ENCODE data around the gene ZNF865.

The ZNF865 gene

DNA sequence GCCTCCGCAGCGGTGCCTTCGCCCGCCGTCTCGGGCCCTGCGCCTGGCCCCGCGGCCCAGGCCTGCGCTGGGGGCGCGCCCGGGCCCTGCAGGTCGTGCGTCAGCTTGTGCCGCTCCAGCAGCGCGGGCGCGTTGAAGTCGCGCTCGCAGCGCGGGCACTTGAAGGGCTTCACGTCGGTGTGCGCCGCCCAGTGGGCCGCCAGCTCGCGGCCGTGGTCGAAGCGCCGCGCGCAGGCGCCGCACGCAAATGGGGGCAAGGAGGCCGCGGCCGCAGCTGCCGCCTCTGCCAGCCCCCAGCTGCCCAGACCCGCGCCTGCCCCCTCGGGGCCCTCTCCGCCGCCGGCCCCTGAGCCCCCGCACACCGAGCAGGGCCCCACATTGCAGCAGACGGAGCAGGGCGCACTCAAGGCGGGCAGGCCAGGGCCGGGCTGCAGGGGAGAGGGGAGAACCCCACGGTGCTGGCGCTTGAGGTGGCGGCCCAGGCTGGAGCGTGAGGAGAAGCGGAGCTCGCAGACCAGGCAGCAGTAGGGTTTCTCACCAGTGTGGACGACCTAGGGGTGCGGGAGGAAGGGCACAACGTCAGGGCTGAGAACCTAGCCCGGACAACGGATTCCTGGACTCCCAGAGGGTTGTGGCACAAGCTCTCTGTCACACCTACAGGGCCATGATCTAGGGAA lies 12.2 kb upstream of the ZNF865 start:
- DNase-seq (no peak), ATAC-seq (replicated peaks) (no peak)
- H3K27me3 Mint-ChIP-seq, result no peaks in the 10 kb centered on the region
- peaks cover 0 to 2% of the 10 kb centered on the region in 2 donors for H3K4me1 Mint-ChIP-seq (ENCODE audit: low read depth in 2 of 2)
- no peak overlapping the region for H3K27ac Mint-ChIP-seq
- H3K4me3 Mint-ChIP-seq, result no peak overlapping the region
- H3K36me3 Mint-ChIP-seq (ENCODE audit: insufficient read depth), result peaks cover 10% of the 10 kb centered on the region
- no peaks in the 10 kb centered on the region for H3K9me3 Mint-ChIP-seq

DNA sequence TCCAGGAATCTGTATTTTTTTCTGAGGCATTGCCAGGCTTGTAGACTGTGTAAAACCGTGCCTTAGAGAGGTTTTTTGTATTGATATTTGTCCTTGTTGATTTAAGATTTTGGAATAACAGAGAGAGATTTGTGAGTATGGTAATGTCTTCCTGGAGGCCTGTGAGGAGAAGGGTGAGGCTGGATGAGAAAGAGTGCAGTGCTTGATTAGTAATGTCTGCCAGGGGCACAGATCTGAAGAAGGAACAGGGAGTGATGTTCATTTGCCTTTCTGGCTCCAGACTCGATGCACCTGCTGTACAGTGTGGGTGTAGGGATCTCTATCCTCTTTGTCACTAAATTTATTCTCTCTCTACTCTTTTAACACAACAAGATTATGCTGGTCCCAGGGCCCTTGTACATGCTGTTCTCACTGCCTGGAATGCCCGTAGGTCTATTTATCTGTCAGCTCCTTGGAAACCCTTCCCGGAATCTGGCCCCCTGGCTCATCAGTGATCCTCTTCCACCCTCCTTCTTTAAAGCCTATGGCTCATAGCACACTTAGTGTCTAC lies 10.4 kb upstream of the ZNF865 start:
- DNase-seq, result no peak
- no peak for ATAC-seq (replicated peaks)
- Mint-ChIP-seq H3K4me3 (no peak overlapping the region), H3K27me3 (no peaks in the 10 kb centered on the region), H3K4me1 (ENCODE audit: low read depth in 2 of 2) (peaks cover 6% of the 10 kb centered on the region in 2 donors), H3K9me3 (peaks cover 0 to 4% of the 10 kb centered on the region in 2 donors), H3K27ac (no peak overlapping the region), H3K36me3 (ENCODE audit: insufficient read depth) (peaks cover 21% of the 10 kb centered on the region)

DNA sequence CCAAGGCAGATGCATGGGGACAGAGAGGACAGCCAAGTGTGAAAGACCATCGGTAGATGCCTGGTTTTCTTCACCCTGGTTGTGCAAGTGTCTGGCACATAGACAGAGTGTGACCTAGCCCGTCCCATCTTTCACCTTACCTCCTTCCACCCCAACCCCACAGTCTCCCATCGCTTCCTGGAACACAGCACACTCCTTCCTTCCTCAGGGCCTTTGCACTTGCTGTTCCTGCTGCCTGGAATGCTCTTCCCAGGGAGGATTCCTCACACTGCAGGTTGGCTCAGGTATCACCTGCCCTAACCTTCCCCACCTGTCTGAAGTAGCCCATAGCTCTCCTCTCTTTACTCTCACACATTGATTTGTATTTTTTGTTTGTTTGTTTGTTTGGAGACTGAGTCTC lies 9.1 kb upstream of the ZNF865 start:
- DNase-seq, result no peak
- Mint-ChIP-seq H3K36me3 (ENCODE audit: insufficient read depth) (peaks cover 24% of the 10 kb centered on the region), H3K9me3 (peaks cover 0 to 4% of the 10 kb centered on the region in 2 donors)

DNA sequence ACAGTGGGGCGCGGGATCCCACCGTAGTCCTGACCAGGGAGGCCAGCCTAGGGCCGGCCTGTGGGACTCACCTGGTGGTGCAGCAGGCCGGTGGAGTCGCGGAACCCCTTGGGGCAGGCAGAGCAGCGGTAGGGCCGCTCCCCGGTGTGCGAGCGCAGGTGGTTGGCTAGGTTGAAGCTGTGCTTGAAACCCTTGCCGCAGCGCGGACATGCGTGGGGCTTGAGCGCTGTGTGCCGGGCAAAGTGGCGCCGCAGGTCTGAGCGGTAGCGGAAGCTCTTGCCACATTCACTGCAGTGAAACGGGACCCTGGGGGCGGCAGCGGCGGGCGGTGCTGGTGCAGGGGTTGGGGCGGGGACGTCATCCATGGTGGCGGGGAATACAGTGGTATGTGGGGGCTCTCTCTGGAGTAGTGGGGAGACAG lies 7.9 kb upstream of the ZNF865 start:
- no peak for ATAC-seq (replicated peaks)
- H3K9me3 Mint-ChIP-seq, result peaks cover 0 to 4% of the 10 kb centered on the region in 2 donors
- no peak for DNase-seq
- H3K27me3 Mint-ChIP-seq, result no peaks in the 10 kb centered on the region
- H3K4me1 Mint-ChIP-seq (ENCODE audit: low read depth in 2 of 2), result peaks cover 13 to 17% of the 10 kb centered on the region in 2 donors
- no peak overlapping the region for H3K4me3 Mint-ChIP-seq
- H3K27ac Mint-ChIP-seq, result no peak overlapping the region
- peaks cover 24% of the 10 kb centered on the region for H3K36me3 Mint-ChIP-seq (ENCODE audit: insufficient read depth)

More for the DNA sequence above, 9.1 kb upstream of the ZNF865 start:
- H3K27ac Mint-ChIP-seq, result peak overlapping the region in 1 of 2 donors; percentile 70
- H3K27me3 Mint-ChIP-seq, result no peaks in the 10 kb centered on the region
- peaks cover 13% of the 10 kb centered on the region in 2 donors for H3K4me1 Mint-ChIP-seq (ENCODE audit: low read depth in 2 of 2)
- no peak for ATAC-seq (replicated peaks)
- H3K4me3 Mint-ChIP-seq, result no peak overlapping the region

DNA sequence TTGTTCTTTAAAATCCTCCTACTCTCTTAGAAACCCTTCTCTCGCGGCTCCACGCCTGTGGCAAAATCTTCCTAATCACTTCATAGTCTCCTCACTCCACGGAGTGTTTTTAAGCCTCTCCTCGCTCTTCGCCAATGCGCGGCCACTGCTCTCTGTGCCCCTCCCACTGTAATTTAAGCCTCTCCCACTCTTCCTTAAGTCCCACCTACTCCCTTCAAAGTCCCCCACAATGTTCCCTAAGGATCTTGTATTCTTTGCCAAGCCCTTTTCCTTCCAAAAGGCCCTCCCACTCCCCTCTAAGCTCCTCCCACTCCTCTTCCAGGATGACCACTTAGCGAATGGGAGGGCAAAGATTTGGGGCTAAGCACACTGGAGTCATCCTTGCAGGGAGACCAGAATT lies 7.4 kb upstream of the ZNF865 start:
- Mint-ChIP-seq H3K27me3 (no peaks in the 10 kb centered on the region), H3K36me3 (ENCODE audit: insufficient read depth) (peaks cover 24% of the 10 kb centered on the region), H3K9me3 (peaks cover 0 to 4% of the 10 kb centered on the region in 2 donors), H3K27ac (peak overlapping the region in 1 of 2 donors; percentile 90), H3K4me3 (no peak overlapping the region), H3K4me1 (ENCODE audit: low read depth in 2 of 2) (peaks cover 13 to 17% of the 10 kb centered on the region in 2 donors)
- DNase-seq (no peak), ATAC-seq (replicated peaks) (no peak)

DNA sequence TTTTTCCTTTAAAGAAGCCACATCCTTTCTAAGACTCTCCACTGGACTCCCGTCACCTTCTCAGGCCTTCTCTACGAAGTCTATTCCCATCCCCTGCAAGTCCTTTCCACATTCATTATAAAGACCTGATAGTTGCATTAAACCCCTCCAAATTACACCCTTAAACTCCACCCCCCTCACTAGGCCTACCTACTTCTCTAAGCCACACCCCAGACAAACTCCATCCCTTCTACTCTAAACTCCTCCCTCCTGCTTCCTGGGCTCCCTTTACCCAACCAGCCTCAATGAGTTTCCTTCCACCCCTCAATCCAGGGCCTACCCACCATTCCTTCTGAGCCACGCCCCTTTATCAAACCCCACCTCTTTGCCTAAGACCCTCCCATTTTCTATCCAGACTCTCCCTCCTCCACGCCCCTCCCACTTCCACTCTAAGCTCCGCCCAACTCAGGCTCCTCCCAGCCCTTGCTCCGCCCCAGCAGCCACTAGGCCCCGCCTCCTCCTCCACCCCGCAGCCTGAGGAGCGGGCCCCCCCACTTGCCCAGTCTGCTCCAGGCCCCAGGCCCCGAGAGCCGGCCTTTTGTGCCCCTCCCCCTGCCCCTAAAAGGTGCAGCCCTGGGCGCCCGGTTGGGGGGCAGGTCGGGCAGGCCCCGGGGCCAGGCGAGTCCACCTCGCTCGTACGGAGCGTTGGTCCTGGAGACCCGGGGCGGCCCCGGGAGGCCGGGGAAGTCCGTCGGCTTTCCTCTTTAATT lies 6.6 kb upstream of the ZNF865 start:
- H3K4me1 Mint-ChIP-seq (ENCODE audit: low read depth in 2 of 2), result peaks cover 13 to 17% of the 10 kb centered on the region in 2 donors
- H3K36me3 Mint-ChIP-seq (ENCODE audit: insufficient read depth), result peaks cover 24% of the 10 kb centered on the region
- no peaks in the 10 kb centered on the region for H3K27me3 Mint-ChIP-seq
- ATAC-seq (replicated peaks) (peak; percentile 65), DNase-seq (peak; percentile 96 to 99 (median 97))
- H3K9me3 Mint-ChIP-seq, result peaks cover 0 to 4% of the 10 kb centered on the region in 2 donors
- H3K4me3 Mint-ChIP-seq, result peak overlapping the region; percentile 91 to 92
- H3K27ac Mint-ChIP-seq, result peak overlapping the region; percentile 90 to 98

DNA sequence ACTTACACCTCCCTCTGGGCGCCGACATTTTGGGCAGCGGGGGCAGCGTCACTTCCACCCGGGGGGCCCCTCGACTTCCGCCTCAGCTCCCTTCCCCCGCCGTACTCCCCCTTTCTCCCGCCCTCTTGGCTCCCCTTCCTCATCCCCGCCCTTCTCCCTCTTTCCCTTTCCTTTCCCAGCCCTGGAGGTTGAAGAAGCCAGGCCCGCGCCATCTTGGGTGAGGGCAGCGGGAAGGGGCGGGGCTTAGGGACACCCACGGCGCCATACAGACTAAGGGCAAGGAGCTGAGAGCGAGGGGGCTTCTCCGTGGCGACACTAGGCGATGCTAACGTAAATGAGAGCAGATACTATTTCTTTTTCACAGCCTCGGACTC lies 6.0 kb upstream of the ZNF865 start, which contains the start of gene FIZ1:
FIZ1 (minus strand) TSS at position 50 of the 374 bp plus-strand sequence. CDS start 1,652 bp downstream, outside the sequence.
- DNase-seq (peak; percentile 91 to 96 (median 94)), ATAC-seq (replicated peaks) (peak; percentile 72)
- Mint-ChIP-seq H3K4me3 (peak within 1 kb of the TSS; percentile 91 to 92), H3K36me3 (ENCODE audit: insufficient read depth) (peaks cover 26% of the 10 kb centered on the region), H3K4me1 (ENCODE audit: low read depth in 2 of 2) (peaks cover 15 to 21% of the 10 kb centered on the region in 2 donors), H3K9me3 (peaks cover 0 to 4% of the 10 kb centered on the region in 2 donors), H3K27me3 (no peaks in the 10 kb centered on the region), H3K27ac (peak within 1 kb of the TSS; percentile 90 to 98)

DNA sequence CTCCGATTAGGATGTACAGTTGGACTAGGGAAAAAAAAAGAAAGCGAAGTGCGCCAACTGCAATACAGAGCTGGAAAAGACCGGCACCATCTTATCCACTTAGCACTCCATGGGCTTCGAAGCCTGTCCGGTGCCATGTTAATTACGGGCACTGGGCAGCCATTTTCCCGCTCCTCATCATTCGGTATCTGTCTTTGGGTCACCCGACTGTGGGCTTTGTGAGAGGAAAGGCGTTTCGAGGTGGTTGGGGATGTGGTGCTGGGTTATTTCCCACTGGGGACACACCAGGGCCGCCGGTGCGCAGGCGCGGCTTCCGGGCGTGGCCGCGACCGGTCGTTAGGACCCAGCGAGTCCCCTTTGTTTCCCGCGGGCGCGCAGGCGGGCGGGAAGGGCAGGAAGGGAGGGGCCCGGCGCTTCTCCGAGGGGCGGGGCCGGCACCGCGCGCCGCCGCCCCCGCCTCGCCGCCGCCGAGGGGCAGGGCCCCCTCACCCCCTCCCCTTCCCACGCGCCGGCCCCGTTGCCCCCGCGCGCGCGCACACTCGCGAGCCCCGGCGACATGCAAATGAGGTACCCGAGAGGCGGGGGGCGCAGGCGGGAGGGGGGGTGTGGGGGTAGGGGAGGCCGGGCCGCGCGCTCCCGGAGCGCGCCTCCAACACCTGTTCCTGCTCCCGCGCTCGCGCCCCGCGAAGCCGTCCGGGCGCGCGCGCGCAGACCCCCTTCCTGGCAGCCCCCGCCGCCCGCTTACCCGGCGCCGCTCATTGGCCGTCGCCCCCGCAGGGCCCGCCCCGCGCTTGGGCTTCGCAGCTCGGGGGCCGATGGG lies 5.4 kb upstream of the ZNF865 start, which contains the start of gene ZNF524:
ZNF524 (plus strand) TSS at position 447 of the 820 bp plus-strand sequence. CDS start 1,825 bp downstream, outside the sequence.
- H3K27ac Mint-ChIP-seq, result peak within 1 kb of the TSS; percentile 90 to 98
- peaks cover 31% of the 10 kb centered on the region for H3K36me3 Mint-ChIP-seq (ENCODE audit: insufficient read depth)
- H3K4me1 Mint-ChIP-seq (ENCODE audit: low read depth in 2 of 2), result peaks cover 21 to 26% of the 10 kb centered on the region in 2 donors
- ATAC-seq (replicated peaks) (peak; percentile 64), DNase-seq (peak; percentile 77 to 87 (median 78))
- peak within 1 kb of the TSS; percentile 91 to 92 for H3K4me3 Mint-ChIP-seq
- H3K27me3 Mint-ChIP-seq, result no peaks in the 10 kb centered on the region
- H3K9me3 Mint-ChIP-seq, result peaks cover 0 to 4% of the 10 kb centered on the region in 2 donors

DNA sequence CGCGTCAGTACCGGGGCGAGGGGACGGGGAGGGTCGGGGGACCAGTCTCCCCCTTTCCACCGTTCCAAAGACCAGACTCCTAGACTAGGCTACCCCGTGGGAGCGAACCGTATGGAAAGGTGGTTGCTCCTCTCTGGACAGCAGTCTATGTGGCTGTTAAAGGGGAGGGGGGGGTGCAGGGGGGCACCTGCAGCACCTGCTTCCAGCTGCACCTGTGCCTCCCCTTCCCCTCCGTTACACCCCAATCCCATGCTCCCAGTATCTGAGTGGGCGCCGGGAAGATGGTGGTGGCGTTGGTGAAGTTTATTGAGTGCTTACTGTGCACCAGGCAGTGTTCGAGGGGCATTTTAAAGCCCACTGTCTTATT lies 4.8 kb upstream of the ZNF865 start:
- ATAC-seq (replicated peaks), result no peak
- peaks cover 0 to 4% of the 10 kb centered on the region in 2 donors for H3K9me3 Mint-ChIP-seq
- H3K36me3 Mint-ChIP-seq (ENCODE audit: insufficient read depth), result peaks cover 34% of the 10 kb centered on the region
- peaks cover 22 to 26% of the 10 kb centered on the region in 2 donors for H3K4me1 Mint-ChIP-seq (ENCODE audit: low read depth in 2 of 2)
- H3K27me3 Mint-ChIP-seq, result no peaks in the 10 kb centered on the region
- H3K27ac Mint-ChIP-seq, result peak overlapping the region in 1 of 2 donors; percentile 78
- no peak for DNase-seq
- H3K4me3 Mint-ChIP-seq, result peak overlapping the region; percentile 91 to 92

DNA sequence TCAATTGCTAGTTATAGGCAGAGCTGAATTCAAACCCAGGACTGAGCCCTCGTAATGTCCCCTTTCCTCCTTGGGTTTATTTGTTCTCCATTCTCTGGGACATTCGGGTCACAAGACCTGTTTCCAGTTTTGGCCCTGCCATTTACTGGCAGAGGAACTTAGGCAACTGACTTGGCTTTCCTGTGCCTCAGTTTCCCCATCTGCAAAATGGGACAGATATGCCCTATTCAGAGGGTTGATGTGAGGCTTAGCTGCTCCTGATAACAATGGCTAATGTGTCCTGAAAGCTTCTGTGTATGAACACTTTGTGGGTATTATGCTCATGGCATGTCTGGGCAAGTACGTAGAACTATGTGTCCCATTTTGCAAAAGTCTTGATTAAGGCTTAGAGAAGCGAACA lies 4.4 kb upstream of the ZNF865 start:
- Mint-ChIP-seq H3K36me3 (ENCODE audit: insufficient read depth) (peaks cover 36% of the 10 kb centered on the region), H3K4me1 (ENCODE audit: low read depth in 2 of 2) (peaks cover 26 to 28% of the 10 kb centered on the region in 2 donors), H3K9me3 (peaks cover 0 to 4% of the 10 kb centered on the region in 2 donors), H3K27me3 (no peaks in the 10 kb centered on the region), H3K4me3 (peak overlapping the region; percentile 91 to 92), H3K27ac (peak overlapping the region in 1 of 2 donors; percentile 78)
- DNase-seq (no peak), ATAC-seq (replicated peaks) (no peak)

DNA sequence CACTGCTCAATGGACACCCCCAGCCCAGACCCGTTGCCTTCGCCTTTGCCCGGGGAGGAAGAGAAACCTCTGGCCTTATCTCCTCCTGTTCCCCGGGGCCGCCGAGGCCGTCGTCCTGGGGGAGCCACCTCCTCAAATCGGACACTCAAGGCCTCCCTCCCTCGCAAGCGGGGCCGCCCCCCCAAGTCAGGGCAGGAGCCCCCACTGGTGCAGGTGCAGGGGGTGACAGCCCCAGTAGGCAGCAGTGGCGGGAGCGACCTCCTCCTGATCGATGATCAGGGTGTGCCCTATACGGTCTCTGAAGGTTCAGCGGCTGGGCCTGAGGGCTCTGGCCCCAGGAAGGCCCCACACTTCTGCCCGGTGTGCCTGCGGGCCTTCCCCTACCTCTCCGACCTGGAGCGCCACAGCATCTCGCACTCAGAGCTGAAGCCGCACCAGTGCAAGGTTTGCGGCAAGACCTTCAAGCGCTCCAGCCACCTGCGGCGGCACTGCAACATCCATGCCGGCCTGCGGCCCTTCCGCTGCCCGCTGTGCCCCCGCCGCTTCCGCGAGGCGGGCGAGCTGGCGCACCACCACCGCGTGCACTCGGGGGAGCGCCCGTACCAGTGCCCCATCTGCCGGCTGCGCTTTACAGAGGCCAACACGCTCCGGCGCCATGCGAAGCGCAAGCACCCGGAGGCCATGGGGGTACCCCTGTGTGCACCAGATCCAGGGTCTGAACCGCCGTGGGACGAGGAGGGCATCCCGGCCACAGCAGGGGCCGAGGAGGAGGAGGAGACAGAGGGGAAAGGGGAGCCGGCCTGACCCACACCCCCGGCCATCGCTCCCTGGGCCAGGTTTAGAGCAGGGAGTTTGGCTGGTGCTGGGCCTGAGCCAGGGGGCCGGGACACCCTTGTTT lies 3.1 kb upstream of the ZNF865 start:
- H3K27ac Mint-ChIP-seq, result no peak overlapping the region
- DNase-seq, result no peak
- H3K4me1 Mint-ChIP-seq (ENCODE audit: low read depth in 2 of 2), result peaks cover 38 to 39% of the 10 kb centered on the region in 2 donors
- H3K36me3 Mint-ChIP-seq (ENCODE audit: insufficient read depth), result peaks cover 38% of the 10 kb centered on the region
- ATAC-seq (replicated peaks), result no peak
- peaks cover 0 to 4% of the 10 kb centered on the region in 2 donors for H3K9me3 Mint-ChIP-seq
- no peak overlapping the region for H3K4me3 Mint-ChIP-seq
- H3K27me3 Mint-ChIP-seq, result no peaks in the 10 kb centered on the region

DNA sequence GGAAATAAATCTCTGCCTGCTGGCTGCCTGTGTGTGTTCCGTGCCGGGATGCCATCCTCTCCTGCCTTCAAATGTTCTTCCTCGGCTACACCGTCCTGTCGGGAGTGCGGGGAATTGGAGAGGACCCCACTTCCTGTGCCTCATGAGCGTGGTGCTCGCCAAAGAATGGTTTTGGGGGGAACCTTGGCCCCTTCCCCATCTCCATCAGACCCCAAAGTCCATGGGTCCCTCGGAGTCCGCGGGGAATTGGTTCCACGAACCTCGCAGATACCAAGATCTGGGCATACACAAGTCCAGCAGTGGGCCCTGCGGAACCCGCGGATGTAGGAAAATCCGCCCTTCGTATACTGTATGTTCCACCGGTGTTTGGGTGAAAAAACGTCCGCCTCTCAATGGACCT lies 2.3 kb upstream of the ZNF865 start:
- Mint-ChIP-seq H3K36me3 (ENCODE audit: insufficient read depth) (peaks cover 38% of the 10 kb centered on the region), H3K9me3 (peaks cover 0 to 4% of the 10 kb centered on the region in 2 donors), H3K4me1 (ENCODE audit: low read depth in 2 of 2) (peaks cover 43 to 46% of the 10 kb centered on the region in 2 donors), H3K27ac (no peak overlapping the region), H3K4me3 (peak overlapping the region in 1 of 2 donors; percentile 86), H3K27me3 (no peaks in the 10 kb centered on the region)
- ATAC-seq (replicated peaks) (no peak), DNase-seq (no peak)
